Motor neuron (in vitro differentiated cells): ENCODE results near the gene SMARCA2. TPM values are rescaled to one million over a fixed set of nuclear protein-coding genes. Genes with fewer than 3 reads are reported as not detected.
A peak's percentile ranks its signal among the peaks of the same experiment; 100 is the strongest.

Experiments
- ATAC-seq, 8 experiments: fragments of 200-7000 bp; cut with Tn5 transposase; replicated peaks in 6 of 8; 2 replicates each; pipeline ENCODE4 v1.8.0; 2021; ENCODE audit warnings: mild to moderate bottlenecking in 8 of 8, moderate library complexity in 8 of 8
- H3K27ac ChIP-seq, 2 donors: fragments of 250-450 bp; sonication (Bioruptor Pico); 2 replicates each; pipeline ENCODE4 v1.9.0; 2021; ENCODE audit warnings: antibody characterized with exemption in 2 of 2, mild to moderate bottlenecking in 2 of 2, moderate library complexity in 1 of 2
- H3K4me1 ChIP-seq, 2 donors: fragments of 250-450 bp; sonication (Bioruptor Pico); replicated peaks in 1 of 2; 2 replicates each; pipeline ENCODE4 v1.6.1; 2021; ENCODE audit warnings: antibody characterized with exemption in 2 of 2, mild to moderate bottlenecking in 2 of 2, moderate library complexity in 1 of 2
- H3K4me3 ChIP-seq, 5 donors: fragments of 250-450 bp; sonication (Bioruptor Pico); 2 replicates each; pipeline ENCODE4 v1.9.0; 2021; ENCODE audit warnings: antibody characterized with exemption in 5 of 5, mild to moderate bottlenecking in 5 of 5, moderate library complexity in 4 of 5
- whole genome bisulfite sequencing, 10 experiments: fragments of 450-650 bp; shearing (Covaris generic); methylation state at CpG; one replicate each; pipeline ENCODE4 v1.0.0; 2022; 5-methylcytosine and 5-hydroxymethylcytosine counted together
- in situ Hi-C, 9 experiments: fragments of 400-800 bp; cut with MboI; loops; one replicate each; pipeline ENCODE4 v1.15.0; 2021; ENCODE audit warnings: low sequenced_read_pairs in 9 of 9, low pct_unique_long_range_greater_than_20kb in 2 of 9; ENCODE audit not compliant: unreplicated experiment in 9 of 9
- total RNA-seq, 8 experiments: library from RNA; unstranded; fragments of 300-600 nt; gene quantifications; 2 replicates each; pipeline versions ENCODE4 v1.2.3 to v1.2.4, GENCODE V29; 2022

The SMARCA2 gene
- 100 to 1,000 TPM in 3 of 8 experiments, 10 to 100 TPM in 5; 16.7 to 217 (median 66.6) TPM for total RNA-seq

DNA sequence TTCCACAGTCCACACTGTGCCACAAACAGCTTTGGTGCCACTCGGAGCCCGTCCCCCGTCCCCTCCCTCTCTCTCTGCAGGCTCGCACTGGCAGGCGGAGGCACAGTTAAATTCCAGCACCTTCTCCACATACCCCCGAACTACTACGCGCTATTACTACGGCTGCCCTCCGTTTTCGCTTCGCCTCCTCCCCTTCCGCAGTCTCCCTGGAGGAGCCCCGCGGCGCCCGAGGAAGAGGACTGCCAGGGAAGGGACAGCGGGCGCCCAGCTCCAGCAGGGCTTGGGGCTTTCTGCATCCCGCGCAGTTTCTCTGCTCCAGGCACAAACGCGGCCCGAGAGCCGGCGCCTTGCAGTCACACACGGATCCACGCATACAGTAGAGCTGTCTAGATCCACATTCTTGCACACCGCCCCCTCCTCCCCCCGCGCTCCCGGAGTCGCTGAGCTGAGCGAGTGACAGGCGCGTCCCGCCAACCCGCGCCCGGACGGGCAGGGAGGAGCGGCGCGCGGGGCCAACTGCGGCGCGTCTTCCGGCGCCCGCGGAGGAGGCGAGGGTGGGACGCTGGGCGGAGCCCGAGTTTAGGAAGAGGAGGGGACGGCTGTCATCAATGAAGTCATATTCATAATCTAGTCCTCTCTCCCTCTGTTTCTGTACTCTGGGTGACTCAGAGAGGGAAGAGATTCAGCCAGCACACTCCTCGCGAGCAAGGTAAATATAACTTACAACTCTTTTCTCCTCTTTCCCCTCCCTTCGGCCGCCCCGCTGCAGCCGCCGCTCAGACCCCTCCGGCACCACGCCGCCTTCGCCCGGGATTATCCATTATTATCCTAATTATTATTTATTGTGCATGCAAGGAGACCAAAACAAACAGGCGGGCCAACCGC is at the start of gene SMARCA2:
Gene SMARCA2, plus strand, starts transcription at position 652 of the 885 bp plus-strand sequence. CDS start 13,676 bp downstream, outside the sequence.
- peaks cover 6 to 11% of the 10 kb centered on the region in 2 donors for H3K4me1 ChIP-seq
- 0 to 16% (median 0%) methylated on average over 2 to 18 of the region's 71 CpGs; no CpG with 5 or more reads in 2 of the 10 experiments for WGBS, 10 experiments
- H3K27ac ChIP-seq = peak within 1 kb of the TSS; percentile 79 to 80
- ATAC-seq = peak; percentile 71 to 89 (median 88)
- H3K4me3 ChIP-seq = peak within 1 kb of the TSS; percentile 62 to 81 (median 67)
- in situ Hi-C loops = loop anchor here in 1 of 9 experiments (10.0 kb wide), 1 partner anchor 60 kb away; no protein-coding TSS in a partner anchor

DNA sequence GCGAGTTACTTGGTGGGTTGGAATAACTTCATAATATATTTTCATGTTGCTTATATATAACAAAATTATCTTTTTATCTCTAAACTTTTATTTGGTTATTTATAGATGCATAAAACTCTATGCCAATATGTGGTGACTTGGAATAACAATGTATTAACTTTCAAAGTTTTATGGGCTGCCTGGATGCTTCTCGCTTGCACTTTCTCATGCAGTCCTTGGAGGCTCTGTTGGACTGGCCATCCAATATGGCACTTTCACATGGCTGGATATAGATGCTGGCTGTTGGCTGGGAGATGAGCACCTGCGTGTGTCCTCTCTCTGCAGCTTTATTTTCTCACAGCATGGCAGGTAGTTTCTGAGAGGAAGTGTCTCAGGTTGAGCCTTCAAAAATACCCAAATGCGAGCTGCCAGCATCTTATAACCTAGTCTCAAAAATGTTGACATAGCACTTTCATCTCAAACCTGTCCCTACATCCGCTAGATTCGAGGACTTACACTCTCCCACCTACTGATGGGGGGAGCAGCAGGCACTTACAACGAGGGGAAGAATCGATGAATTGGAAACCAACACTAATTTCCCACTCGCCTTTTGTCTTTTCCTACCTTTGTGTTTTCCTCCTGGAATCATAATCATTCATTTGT is 48.3 kb upstream of the SMARCA2 start:
- WGBS, 10 experiments = 23 to 100% (median 84%) methylated on average over 1 to 9 of the region's 9 CpGs
- in situ Hi-C loops = no loop called here
- Histone ChIP-seq H3K4me1 (no peaks in the 10 kb centered on the region), H3K27ac (no peak overlapping the region), H3K4me3 (no peak overlapping the region)
- ATAC-seq = no peak

DNA sequence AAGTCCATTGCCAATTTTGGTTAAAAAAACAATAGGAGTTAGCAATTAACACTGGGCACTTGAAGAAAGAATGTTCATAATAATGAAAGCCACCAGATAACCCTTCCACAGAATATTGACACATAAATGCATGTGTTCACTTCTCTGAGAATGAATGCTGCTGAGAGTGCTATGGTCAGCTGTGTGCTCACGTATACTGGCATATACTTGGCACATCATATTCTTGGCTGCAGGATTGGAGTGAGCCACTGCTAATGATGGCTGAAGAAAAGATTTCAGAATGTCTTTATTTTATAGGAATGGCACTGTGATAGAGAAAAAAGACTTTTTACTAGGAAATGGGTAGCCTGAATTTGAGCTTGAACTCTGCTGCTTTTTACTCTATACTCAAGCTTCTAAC is 46.0 kb upstream of the SMARCA2 start:
- in situ Hi-C loops = no loop called here
- H3K27ac ChIP-seq = no peak overlapping the region
- 0 to 100% (median 86%) methylated on average over 1 of the region's 1 CpG; no CpG with 5 or more reads in 3 of the 10 experiments for WGBS, 10 experiments

DNA sequence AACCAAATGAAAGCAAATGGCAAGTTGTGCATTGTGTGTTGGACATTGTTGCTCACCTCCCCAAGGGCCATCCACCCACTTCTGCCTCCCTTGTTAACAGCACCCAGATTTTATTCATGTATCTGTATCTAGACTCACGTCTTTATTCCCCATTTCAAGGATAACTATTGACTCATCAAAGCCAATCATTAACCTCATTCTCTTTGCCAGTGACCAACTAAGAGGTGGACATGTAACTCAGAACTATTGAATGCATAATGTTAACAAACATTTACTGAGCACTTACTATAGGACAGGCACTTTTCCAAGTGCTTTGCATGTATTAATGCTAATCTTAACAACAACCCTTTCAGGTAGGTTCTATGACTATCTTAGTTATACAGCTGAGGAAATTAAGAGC is 45.2 kb upstream of the SMARCA2 start:
- no peak overlapping the region for H3K27ac ChIP-seq
- H3K4me1 ChIP-seq = no peaks in the 10 kb centered on the region
- no peak overlapping the region for H3K4me3 ChIP-seq
- ATAC-seq = no peak
- in situ Hi-C loops = no loop called here
- 14 to 83% (median 46%) methylated on average over 1 of the region's 1 CpG; no CpG with 5 or more reads in 6 of the 10 experiments for WGBS, 10 experiments

More for the DNA sequence above, 46.0 kb upstream of the SMARCA2 start:
- H3K4me3 ChIP-seq = no peak overlapping the region
- ATAC-seq = no peak
- no peaks in the 10 kb centered on the region for H3K4me1 ChIP-seq

DNA sequence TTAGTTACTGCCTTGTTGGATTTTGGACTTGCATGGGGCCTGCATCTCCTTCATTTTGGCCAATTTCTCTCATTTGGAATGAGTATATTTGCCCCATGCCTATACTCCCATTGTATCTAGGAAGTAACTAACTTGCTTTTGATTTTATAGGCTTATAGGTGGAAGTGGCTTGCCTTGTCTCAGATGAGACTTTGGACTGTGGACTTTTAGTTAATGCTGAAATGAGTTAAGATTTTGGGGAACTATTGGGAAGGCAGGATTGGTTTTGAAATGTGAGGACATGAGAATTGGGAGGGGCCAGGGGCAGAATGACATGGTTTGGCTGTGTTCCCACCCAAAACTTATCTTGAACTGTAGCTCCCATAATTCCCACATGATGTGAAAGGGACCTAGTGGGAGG is 42.5 kb upstream of the SMARCA2 start:
- no peak for ATAC-seq
- no peaks in the 10 kb centered on the region for H3K4me1 ChIP-seq
- H3K27ac ChIP-seq = no peak overlapping the region
- no peak overlapping the region for H3K4me3 ChIP-seq
- in situ Hi-C loops = no loop called here

DNA sequence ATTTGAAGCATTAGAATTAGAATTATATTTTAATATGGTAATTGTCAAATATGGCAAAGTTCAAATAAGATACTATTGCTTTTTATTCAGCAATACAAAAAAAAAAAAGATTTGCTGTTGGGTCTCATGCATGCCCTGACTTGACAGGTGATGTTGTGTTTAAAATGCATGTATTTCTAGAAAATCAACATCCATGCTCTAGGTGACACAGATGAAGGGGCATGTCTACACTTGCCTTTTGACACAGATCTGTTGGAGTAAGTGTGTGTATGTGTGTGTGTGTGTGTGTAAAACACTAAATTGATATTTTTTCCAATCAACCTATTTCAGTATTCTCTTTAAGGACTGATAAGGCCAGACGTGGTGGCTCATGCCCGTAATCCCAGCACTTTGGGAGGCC is 38.1 kb upstream of the SMARCA2 start:
- ATAC-seq = no peak
- no peaks in the 10 kb centered on the region for H3K4me1 ChIP-seq
- WGBS, 10 experiments = 43 to 92% methylated on average over 2 of the region's 2 CpGs; no CpG with 5 or more reads in 8 of the 10 experiments
- in situ Hi-C loops = no loop called here
- no peak overlapping the region for H3K4me3 ChIP-seq
- no peak overlapping the region for H3K27ac ChIP-seq

DNA sequence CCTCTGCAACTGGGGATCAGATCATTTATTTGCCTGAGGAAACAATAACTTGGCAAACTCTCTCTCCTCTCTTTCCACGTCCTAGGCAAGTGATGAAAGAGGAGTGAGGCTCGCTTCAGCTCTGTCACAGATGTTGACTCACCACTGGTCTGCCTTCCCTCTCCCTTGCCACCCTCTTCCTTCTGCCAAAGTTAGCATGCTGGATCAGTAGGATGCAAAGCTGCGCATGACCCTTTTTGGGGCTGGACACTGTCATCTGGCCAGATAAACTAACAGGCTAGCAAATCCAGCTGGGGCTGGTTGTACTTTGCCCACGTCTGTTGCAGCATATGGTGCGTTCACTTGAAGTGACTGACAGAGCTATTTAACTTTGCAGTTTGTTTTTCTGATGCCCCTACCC is 36.2 kb upstream of the SMARCA2 start:
- H3K4me1 ChIP-seq = no peaks in the 10 kb centered on the region
- in situ Hi-C loops = no loop called here
- H3K27ac ChIP-seq = no peak overlapping the region
- no peak overlapping the region for H3K4me3 ChIP-seq
- peak in 4 of 8 experiments; percentile 19 to 69 (median 66) for ATAC-seq
- WGBS, 10 experiments = 0 to 100% (median 90%) methylated on average over 1 to 2 of the region's 5 CpGs; no CpG with 5 or more reads in 1 of the 10 experiments

DNA sequence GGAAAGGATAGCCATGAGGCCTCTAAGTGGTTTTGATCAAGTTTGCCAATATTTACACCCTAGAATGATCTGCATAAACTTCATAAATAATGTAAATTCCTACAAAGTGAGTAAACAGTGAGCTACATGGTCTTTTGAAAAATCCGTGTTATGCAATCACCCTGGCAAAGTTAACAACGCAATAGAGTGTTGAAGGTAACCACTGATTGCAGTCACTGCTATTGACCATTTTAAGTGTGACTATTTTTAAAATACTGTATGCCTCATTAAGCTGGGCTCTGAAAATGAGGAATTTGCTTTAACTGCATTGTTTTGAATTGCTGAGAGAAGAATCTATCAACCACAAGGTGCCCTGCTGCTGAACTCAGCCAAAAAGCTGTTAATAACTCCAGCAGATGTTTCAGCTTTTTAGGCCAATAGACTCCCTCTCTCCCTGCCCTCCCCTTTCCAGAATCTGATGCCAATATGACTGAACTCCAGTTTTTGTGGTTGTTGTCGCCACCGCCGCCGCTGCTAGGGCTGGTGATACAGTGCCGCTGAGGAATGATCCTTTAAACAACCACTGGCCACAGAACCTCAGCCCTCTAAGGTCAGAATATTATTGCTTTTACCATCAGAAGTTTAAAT is 35.3 kb upstream of the SMARCA2 start:
- in situ Hi-C loops = no loop called here
- peak in 3 of 8 experiments; percentile 80 for ATAC-seq
- no peaks in the 10 kb centered on the region for H3K4me1 ChIP-seq
- 0 to 94% (median 79%) methylated on average over 2 to 7 of the region's 7 CpGs; no CpG with 5 or more reads in 1 of the 10 experiments for WGBS, 10 experiments
- no peak overlapping the region for H3K27ac ChIP-seq
- no peak overlapping the region for H3K4me3 ChIP-seq

DNA sequence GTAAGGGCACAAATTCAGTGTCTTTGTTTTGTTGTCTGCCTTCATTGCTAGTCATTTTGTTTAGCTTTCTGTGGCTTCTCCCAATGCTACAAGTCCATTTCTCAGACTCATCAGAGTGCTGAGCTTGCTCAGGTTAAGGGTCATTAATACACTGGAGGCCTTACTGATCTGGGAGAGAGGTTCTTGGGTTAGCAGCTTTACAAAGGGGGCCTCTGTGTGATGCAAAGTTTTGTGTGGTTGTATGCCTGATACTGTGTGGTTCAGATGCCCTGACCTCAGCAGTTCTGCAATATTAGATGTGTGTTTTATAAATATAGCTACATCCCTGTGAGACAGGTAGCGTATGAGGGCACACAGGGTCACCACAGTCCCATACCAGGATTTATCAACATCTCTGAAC is 34.8 kb upstream of the SMARCA2 start:
- WGBS, 10 experiments = 100% methylated on average over 1 of the region's 1 CpG; no CpG with 5 or more reads in 9 of the 10 experiments

DNA sequence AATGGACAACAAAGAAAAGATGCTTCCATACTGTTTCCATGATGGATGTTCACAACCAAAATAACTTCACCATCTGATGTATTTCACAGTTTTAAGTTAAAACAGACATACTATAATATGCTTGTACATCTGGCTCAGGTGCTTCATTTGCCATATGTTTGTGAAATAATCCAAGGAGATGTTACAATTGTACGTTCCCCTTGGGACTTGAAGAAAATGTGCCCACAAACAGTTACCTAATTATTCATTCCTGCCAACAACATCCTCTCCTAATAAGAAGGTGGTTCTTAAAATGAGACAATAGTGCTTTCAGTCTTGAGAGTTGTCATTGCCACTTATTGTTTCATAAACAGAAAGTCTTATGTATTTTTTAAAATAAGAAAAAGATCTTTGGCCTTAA is 33.1 kb upstream of the SMARCA2 start:
- Histone ChIP-seq H3K4me3 (no peak overlapping the region), H3K27ac (no peak overlapping the region), H3K4me1 (no peaks in the 10 kb centered on the region)
- in situ Hi-C loops = no loop called here
- WGBS, 10 experiments = 60 to 100% (median 100%) methylated on average over 1 of the region's 1 CpG; no CpG with 5 or more reads in 3 of the 10 experiments
- no peak for ATAC-seq

More for the DNA sequence above, 34.8 kb upstream of the SMARCA2 start:
- no peak overlapping the region for H3K4me3 ChIP-seq
- ATAC-seq = no peak
- no peaks in the 10 kb centered on the region for H3K4me1 ChIP-seq
- in situ Hi-C loops = no loop called here
- H3K27ac ChIP-seq = no peak overlapping the region

DNA sequence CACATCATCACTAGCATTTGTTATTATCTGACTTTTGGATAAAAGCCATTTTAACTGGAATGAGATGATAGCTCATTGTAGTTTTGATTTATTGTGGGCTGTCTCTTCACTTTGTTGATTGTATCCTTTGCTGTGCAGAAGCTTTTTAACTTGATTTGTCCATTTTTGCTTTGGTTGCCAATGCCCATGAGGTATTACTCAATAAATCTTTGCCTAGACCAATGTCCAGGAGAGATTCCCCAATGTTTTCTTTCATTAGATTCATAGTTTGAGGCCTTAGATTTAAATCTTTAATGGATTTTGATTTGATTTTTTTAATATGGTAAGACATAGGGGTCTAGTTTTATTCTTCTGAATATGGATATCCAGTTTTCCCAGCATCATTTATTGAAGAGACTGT is 28.8 kb upstream of the SMARCA2 start:
- Histone ChIP-seq H3K27ac (no peak overlapping the region), H3K4me3 (no peak overlapping the region), H3K4me1 (no peaks in the 10 kb centered on the region)
- in situ Hi-C loops = no loop called here
- ATAC-seq = no peak

DNA sequence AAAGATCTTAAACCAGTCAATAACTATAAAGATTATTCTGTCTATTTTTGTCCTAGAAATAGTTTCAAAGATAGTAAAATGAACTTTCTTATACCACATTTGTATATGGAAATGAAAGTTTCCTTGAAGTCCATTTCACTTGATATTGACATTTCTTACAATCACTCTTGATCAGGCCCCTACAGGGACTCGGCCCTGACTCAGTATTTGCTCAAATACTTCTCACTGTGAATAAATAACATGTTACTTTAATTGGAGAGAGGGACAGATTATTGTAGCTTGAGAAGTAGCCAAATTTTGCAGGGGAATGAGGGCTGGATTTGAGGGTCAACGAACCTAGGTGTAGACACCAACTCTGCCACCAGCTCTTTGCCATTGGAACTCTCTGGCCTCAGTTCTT is 25.6 kb upstream of the SMARCA2 start:
- no peaks in the 10 kb centered on the region for H3K4me1 ChIP-seq
- no peak for ATAC-seq
- in situ Hi-C loops = no loop called here
- 20 to 100% (median 85%) methylated on average over 1 to 2 of the region's 2 CpGs; no CpG with 5 or more reads in 2 of the 10 experiments for WGBS, 10 experiments
- no peak overlapping the region for H3K4me3 ChIP-seq
- no peak overlapping the region for H3K27ac ChIP-seq

DNA sequence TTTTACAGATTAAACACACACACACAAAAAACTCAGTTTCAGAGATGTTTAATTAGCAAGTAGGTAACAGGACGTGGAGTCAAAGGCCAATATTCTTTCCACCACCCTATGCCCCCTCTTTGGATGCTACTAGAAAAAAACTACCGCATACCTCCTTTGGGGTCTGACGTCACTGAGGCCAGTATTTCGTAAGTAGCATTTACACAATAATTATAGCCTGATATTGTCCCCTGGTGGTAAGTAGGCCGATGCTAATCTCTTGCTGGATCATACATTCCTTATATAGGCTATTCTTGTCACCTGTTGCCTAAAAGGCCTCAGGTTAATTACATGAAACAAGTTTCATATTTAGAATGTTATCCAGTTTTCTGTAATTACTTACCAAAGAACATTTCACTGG is 21.0 kb upstream of the SMARCA2 start:
- in situ Hi-C loops = no loop called here
- no peak overlapping the region for H3K4me3 ChIP-seq
- H3K4me1 ChIP-seq = peaks cover 6 to 9% of the 10 kb centered on the region in 2 donors
- WGBS, 10 experiments = 60 to 100% (median 79%) methylated on average over 1 to 5 of the region's 5 CpGs
- no peak overlapping the region for H3K27ac ChIP-seq
- ATAC-seq = no peak
